K562 (cell line): ENCODE data around the gene FRAT1. TPM values are rescaled to one million over a fixed set of nuclear protein-coding genes. Genes with fewer than 3 reads are reported as not detected.
A peak's percentile ranks its signal among the peaks of the same experiment; 100 is the strongest.

ENCODE experiments used
- CBFA2T2 ChIP-seq: fragments of 450-650 bp; conservative IDR thresholded peaks from 2 replicates; pipeline ENCODE4 v1.6.1; 2017; ENCODE audit warnings: mild to moderate bottlenecking
- CTBP1 ChIP-seq: fragments of 450-650 bp; IDR thresholded peaks from 2 replicates; pipeline ENCODE4 v1.6.1; 2016; ENCODE audit warnings: borderline replicate concordance
- E2F3 ChIP-seq: fragments of 250-450 bp; sonication (Bioruptor Pico); IDR thresholded peaks from 2 replicates; pipeline ENCODE4 v1.4.0; 2020; ENCODE audit warnings: mild to moderate bottlenecking
- ELF1 ChIP-seq: fragments of 200-800 bp; sonication (Bioruptor generic); IDR thresholded peaks from 2 replicates; pipeline ENCODE4 v1.6.1; 2016; ENCODE audit warnings: missing genetic modification characterization, missing compliant biosample characterization
- GABPB1 ChIP-seq: sonication (generic); formaldehyde crosslinking; IDR thresholded peaks from 2 replicates; pipeline ENCODE4 v1.8.0; 2022; ENCODE audit warnings: mild to moderate bottlenecking, missing genetic modification reagents
- HCFC1 ChIP-seq: IDR thresholded peaks from 2 replicates; pipeline ENCODE4 v1.6.1; 2012; ENCODE audit warnings: low read depth, low read length, improper control_type of control experiment
- HDAC6 ChIP-seq: IDR thresholded peaks from 2 replicates; pipeline ENCODE4 v1.6.1; 2012; ENCODE audit warnings: low read depth, mild to moderate bottlenecking, control low read depth, inconsistent platforms, low read length, moderate library complexity
- HMGN3 ChIP-seq: IDR thresholded peaks from 2 replicates; pipeline ENCODE4 v1.6.1; 2011; ENCODE audit warnings: borderline replicate concordance, low read depth, mild to moderate bottlenecking, mixed read lengths, low read length; ENCODE audit not compliant: insufficient read length; ENCODE audit errors: extremely low read depth
- NCOA2 ChIP-seq, 2 experiments: fragments of 450-650 bp; IDR thresholded peaks; 2 replicates each; pipeline ENCODE4 v1.6.1; 2018; ENCODE audit warnings: mild to moderate bottlenecking in 2 of 2, moderate library complexity in 1 of 2; ENCODE audit not compliant: partially characterized antibody in 2 of 2
- NCOR1 ChIP-seq: fragments of 450-650 bp; IDR thresholded peaks from 2 replicates; pipeline ENCODE4 v1.6.1; 2016; ENCODE audit warnings: mild to moderate bottlenecking, moderate library complexity
- NFIX ChIP-seq: fragments of 250-450 bp; sonication (Bioruptor Pico); IDR thresholded peaks from 2 replicates; pipeline ENCODE4 v1.4.0; 2020; ENCODE audit warnings: low read depth, mild to moderate bottlenecking, moderate library complexity
- NFRKB ChIP-seq: fragments of 450-650 bp; IDR thresholded peaks from 2 replicates; pipeline ENCODE4 v1.6.1; 2016; ENCODE audit warnings: low read depth
- NR2C1 ChIP-seq, 2 experiments: fragments of 450-650 bp; IDR thresholded peaks; 2 replicates each; pipeline ENCODE4 v1.6.1; 2017; ENCODE audit warnings: mild to moderate bottlenecking in 2 of 2, antibody characterized with exemption in 1 of 2, inconsistent platforms in 1 of 2, missing compliant biosample characterization in 1 of 2, missing genetic modification characterization in 1 of 2
- NR2C2 ChIP-seq, 2 experiments: fragments of 200-800 bp in 1 of 2; sonication (Bioruptor generic) in 1 of 2; sonication (generic) in 1 of 2; formaldehyde crosslinking in 1 of 2; IDR thresholded peaks; 2 replicates each; pipeline versions ENCODE4 v1.6.1 to v1.8.0; 2016 to 2022; ENCODE audit warnings: mild to moderate bottlenecking in 1 of 2, missing compliant biosample characterization in 1 of 2, missing genetic modification characterization in 1 of 2, missing genetic modification reagents in 1 of 2
- POLR2H ChIP-seq: IDR thresholded peaks from 2 replicates; pipeline ENCODE4 v1.6.1; 2016; ENCODE audit warnings: missing genetic modification characterization, low read depth, mild to moderate bottlenecking, control low read depth, missing compliant biosample characterization, moderate library complexity
- RBFOX2 ChIP-seq: fragments of 200-400 bp; formaldehyde crosslinking; IDR thresholded peaks from 2 replicates; pipeline ENCODE4 v1.6.1; 2017; ENCODE audit warnings: low read depth, mild to moderate bottlenecking, low read length, moderate library complexity
- SMARCB1 ChIP-seq: IDR thresholded peaks from 2 replicates; pipeline ENCODE4 v1.6.1; 2011; ENCODE audit warnings: improper control_type of control experiment, low read depth; ENCODE audit not compliant: insufficient read length
- SUPT5H ChIP-seq: fragments of 450-650 bp; IDR thresholded peaks from 2 replicates; pipeline ENCODE4 v1.6.1; 2016
- TBL1XR1 ChIP-seq, 2 experiments: IDR thresholded peaks; 2 replicates each; pipeline ENCODE4 v1.6.1; 2012; ENCODE audit warnings: improper control_type of control experiment in 2 of 2, low read length in 2 of 2, mild to moderate bottlenecking in 1 of 2
- ZNF311 ChIP-seq: fragments of 250-450 bp; sonication (Bioruptor Pico); IDR thresholded peaks from 2 replicates; pipeline ENCODE4 v1.4.0; 2020; ENCODE audit warnings: mild to moderate bottlenecking, moderate library complexity
- ZNF695 ChIP-seq: fragments of 450-650 bp; formaldehyde crosslinking; IDR thresholded peaks from 2 replicates; pipeline ENCODE4 v1.4.0; 2020; ENCODE audit warnings: mild to moderate bottlenecking, moderate library complexity
- polyA plus RNA-seq, 8 experiments: library from polyadenylated mRNA; depleted of rRNA in 4 of 8; stranded (reverse) in 5 of 8; unstranded in 3 of 8; fragments of >200 nt; fragmentation: Nextera tagmentation in 2 of 8; fragmentation: Illumina TruSeq in 1 of 8; extraction: Ambion mirVana in 2 of 8; extraction: Trizol in 1 of 8; gene quantifications; 2 replicates each; pipeline versions ENCODE4 v1.2.1 to v1.2.3, GENCODE V29; 2011 to 2014; ENCODE audit warnings: inconsistent platforms in 1 of 8, missing spikeins in 1 of 8
- total RNA-seq, 7 experiments: library from RNA; depleted of rRNA in 6 of 7; stranded (reverse); fragments of >200 nt in 6 of 7; fragmentation: Illumina TruSeq in 2 of 7; extraction: Trizol in 2 of 7; gene quantifications; 2 replicates each; pipeline versions ENCODE4 v1.2.1 to v1.2.3, GENCODE V29; 2011 to 2021; ENCODE audit warnings: low replicate concordance in 1 of 7
- TF ChIP-seq, protein P1 (sequence below): fragments of 450-650 bp; formaldehyde crosslinking; IDR thresholded peaks from 2 replicates; pipeline ENCODE4 v1.4.0; 2022; ENCODE audit warnings: missing genetic modification characterization

The FRAT1 gene
- total and polyA plus RNA-seq, 9 of the 15 experiments (the other 6 are each of a cell fraction or from before 2014, with no cell fraction given), result 0.11 to 4.6 (median 1.4) TPM

DNA sequence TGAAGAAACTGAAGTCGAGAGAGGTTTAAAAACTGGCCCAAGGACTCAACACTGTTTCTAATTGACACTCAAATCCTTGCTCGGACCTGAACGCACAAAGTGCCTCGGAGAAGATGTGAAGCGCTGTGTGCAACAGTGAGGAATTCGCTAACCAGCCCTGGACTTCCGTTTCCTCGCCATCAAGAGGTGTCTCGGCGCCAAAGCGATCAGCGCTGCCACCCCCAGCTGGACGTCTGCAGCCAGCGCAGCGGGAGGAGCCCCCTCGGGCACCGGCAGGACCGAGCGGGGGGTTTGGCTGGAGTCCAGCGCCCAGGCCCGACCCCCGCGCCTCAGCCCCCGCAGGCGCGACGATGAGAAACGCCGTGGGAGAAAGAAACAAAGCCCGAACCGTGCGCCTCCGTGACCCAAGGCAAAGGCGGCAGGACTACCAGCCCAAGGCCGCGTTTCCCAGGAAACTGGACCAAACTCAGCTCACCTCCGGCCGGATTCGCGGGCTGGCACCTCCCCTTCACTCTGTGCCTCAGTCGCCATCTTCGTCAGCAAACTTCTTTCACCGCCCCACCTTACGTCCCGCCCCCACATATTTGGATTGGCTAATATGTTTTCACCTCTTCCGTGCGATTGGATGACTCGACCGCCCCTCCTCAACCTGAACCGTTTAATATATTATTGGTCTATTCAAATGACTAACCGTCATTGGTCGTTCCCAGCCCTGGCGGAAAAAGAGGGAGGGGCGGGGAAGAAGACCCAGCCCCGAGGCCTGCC, 26.8 kb upstream of the FRAT1 start, which contains the start of gene ARHGAP19 (continued):
- TF ChIP-seq RBFOX2 (peak; percentile 92), TBL1XR1 (IDR thresholded peaks at IDR 0.05; ENCODE audit: low read length in 2 of 2) (no peak), HCFC1 (peak; percentile 91), E2F3 (CRISPR knock-in tag) (no peak), NFIX (CRISPR knock-in tag) (0 out of 2 replicates have a peak, but pooled peaks have one; percentile 4), NFRKB (peak; percentile 59), SMARCB1 (no peak), NCOA2 (IDR thresholded peaks at IDR 0.05; ENCODE audit: partially characterized antibody in 2 of 2) (no peak), NR2C2 (CRISPR knock-in tag; IDR thresholded peaks at IDR 0.05) (0 out of 2 replicates have a peak, but pooled peaks have one; percentile 35), NR2C2 (tag; IDR thresholded peaks at IDR 0.05) (peak; percentile 88), CBFA2T2 (no peak), ZNF311 (CRISPR knock-in tag) (no peak), NCOR1 (no peak; the same call in 1 of the 2 replicates), ZNF695 (CRISPR knock-in tag) (no peak), SUPT5H (peak; percentile 81), CTBP1 (peak; percentile 68; the same call in 1 of the 2 replicates), NR2C1 (IDR thresholded peaks at IDR 0.05) (peak; percentile 67), NR2C1 (tag; IDR thresholded peaks at IDR 0.05) (peak; percentile 67; the same call in 1 of the 2 replicates), HDAC6 (no peak), ELF1 (tag) (peak; percentile 63), POLR2H (tag) (peak; percentile 52; the same call in 1 of the 2 replicates), GABPB1 (CRISPR knock-in tag) (peak; percentile 58), HMGN3 (no peak)
- TF ChIP-seq, protein P1, sequence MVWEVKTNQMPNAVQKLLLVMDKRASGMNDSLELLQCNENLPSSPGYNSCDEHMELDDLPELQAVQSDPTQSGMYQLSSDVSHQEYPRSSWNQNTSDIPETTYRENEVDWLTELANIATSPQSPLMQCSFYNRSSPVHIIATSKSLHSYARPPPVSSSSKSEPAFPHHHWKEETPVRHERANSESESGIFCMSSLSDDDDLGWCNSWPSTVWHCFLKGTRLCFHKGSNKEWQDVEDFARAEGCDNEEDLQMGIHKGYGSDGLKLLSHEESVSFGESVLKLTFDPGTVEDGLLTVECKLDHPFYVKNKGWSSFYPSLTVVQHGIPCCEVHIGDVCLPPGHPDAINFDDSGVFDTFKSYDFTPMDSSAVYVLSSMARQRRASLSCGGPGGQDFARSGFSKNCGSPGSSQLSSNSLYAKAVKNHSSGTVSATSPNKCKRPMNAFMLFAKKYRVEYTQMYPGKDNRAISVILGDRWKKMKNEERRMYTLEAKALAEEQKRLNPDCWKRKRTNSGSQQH, result no peak
